Dermis lymphatic vessel endothelial cell (primary cell): ENCODE results near the gene MASP1. TPM values are rescaled to one million over a fixed set of nuclear protein-coding genes. Genes with fewer than 3 reads are reported as not detected.

ENCODE experiments used
- total RNA-seq: library from RNA; depleted of rRNA; stranded (reverse); fragments of >200 nt; gene quantifications from 2 replicates; pipeline ENCODE4 v1.2.1, GENCODE V29; 2014

MASP1 gene, protein sequence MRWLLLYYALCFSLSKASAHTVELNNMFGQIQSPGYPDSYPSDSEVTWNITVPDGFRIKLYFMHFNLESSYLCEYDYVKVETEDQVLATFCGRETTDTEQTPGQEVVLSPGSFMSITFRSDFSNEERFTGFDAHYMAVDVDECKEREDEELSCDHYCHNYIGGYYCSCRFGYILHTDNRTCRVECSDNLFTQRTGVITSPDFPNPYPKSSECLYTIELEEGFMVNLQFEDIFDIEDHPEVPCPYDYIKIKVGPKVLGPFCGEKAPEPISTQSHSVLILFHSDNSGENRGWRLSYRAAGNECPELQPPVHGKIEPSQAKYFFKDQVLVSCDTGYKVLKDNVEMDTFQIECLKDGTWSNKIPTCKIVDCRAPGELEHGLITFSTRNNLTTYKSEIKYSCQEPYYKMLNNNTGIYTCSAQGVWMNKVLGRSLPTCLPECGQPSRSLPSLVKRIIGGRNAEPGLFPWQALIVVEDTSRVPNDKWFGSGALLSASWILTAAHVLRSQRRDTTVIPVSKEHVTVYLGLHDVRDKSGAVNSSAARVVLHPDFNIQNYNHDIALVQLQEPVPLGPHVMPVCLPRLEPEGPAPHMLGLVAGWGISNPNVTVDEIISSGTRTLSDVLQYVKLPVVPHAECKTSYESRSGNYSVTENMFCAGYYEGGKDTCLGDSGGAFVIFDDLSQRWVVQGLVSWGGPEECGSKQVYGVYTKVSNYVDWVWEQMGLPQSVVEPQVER
- under 0.01 and 0.43 TPM in 2 replicates for total RNA-seq

DNA sequence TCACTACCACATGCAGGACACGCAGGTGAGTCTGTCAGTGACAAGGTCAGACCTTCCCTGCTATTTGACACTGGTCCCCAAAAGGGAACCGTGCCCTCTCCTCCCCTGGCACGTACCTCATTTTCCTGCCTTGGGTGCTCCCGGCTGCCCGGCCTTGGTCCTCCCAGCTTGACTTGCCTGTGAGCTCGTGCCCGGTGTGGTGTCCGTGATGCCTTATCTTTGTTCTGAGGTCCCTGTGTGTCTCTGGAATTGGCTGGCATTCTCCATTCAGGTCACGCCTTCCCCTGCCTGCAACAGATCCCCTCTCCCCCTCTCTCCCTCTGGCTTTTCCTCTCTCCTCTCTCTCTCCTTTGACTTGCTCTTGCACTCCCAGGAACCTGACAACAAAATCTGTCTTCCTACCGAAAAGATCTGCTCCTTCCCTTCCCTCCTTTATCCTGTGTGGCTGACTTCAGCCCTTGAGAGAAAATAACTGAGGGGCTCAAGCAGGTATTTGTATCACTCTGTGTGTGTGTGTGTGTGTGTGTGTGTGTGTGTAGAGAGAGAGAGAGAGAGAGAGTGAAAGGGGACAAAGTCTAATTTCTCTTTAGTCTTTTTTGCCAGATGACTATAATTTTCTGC is at the start of gene MASP1:
Gene MASP1, minus strand, starts transcription at position 226 of the 621 bp plus-strand sequence. Its CDS starts 105 bp downstream, at position 121.

GRCh38 chr3:187197335-187197649 is 94.2 kb downstream of the MASP1 start, which contains the start of gene RTP1:
Gene RTP1 (plus strand): TSS chr3:187197486. CDS start chr3:187197516, 30 bp downstream.

Other genes with a start within 250 kb of the MASP1 start
- gene RPL39L, start 152.2 kb downstream of the MASP1 start, total RNA-seq = 11.3 and 20.4 TPM in 2 replicates
- not detected in 2 replicates for gene RTP1, start 94.3 kb downstream of the MASP1 start, total RNA-seq
- gene RTP4, start 76.6 kb upstream of the MASP1 start, total RNA-seq = 0.77 and 2.1 TPM in 2 replicates